Measurements from ENCODE around the gene OGT.
"Not testable (repeated sequence)": the region's sequence is repeated elsewhere in the genome, so short reads cannot be mapped to it uniquely, and the experiment has no call there.

The OGT gene

DNA sequence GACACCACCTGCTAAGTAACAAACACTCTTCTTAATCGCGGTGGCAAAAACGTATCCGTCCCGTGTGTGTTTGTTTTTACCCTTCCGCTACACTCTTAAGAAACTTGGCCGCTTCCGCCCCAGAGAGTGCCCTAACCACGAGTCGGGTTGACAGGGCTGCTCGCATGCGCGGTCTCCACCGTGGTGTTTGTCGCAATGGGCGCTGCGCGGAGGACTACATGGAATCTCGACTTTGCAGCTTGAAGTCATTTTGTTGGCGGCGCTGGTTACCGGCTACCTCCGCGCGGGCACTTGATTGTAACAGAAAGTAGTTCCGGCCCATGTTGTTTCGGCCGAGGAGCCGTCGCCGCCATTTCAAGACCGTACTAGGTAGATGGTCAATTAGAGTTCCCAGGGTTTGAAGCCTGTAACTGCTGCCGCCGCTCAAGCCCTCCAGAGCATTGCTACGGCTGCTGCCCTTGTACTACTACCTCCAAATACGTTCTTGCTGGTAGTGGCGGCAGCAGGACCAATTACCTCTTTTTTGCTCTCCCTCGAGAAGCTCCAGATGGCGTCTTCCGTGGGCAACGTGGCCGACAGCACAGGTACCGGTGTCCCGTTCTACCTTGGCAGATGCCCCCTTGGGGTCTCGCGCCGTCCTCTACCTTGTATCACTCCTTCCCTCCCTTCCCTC, at the start of gene OGT:
TSS of gene OGT (plus strand) at position 352 of the 673 bp plus-strand sequence. CDS start at position 548, 196 bp downstream.
- peak; percentile 82 for ATAC-seq
- peaks cover 23% of the 10 kb centered on the region for H3K4me1 Mint-ChIP-seq
- no peaks in the 10 kb centered on the region for H3K9me3 Mint-ChIP-seq
- peak within 1 kb of the TSS; percentile 97 for H3K4me3 Mint-ChIP-seq
- H3K27me3 Mint-ChIP-seq, result no peaks in the 10 kb centered on the region
- H3K36me3 Mint-ChIP-seq (ENCODE audit: low read depth), result peaks cover 40% of the 10 kb centered on the region
- H3K27ac Mint-ChIP-seq, result peak within 1 kb of the TSS; percentile 98
- DNase-seq, result peak; percentile 89

DNA sequence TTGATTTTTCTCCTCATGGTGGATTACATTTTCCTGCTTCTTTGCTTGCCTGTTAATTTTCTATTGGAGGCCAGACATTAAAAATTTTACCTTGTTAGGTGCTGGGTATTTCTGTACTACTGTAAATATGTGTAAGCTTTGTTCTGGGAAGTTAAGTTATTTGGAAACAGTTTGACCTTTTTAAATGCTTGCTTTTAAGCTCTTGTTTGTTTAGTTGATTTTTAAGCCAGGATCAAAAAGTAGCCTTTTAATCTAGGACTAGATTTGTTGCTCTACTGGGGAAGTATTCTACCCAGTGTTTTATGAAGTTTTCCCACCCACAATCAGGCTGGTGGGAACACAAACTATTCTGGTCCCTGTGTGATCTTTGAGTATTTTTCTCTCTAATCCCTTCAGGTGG, 45.1 kb upstream of the OGT start:
- Mint-ChIP-seq H3K27ac (no peak overlapping the region), H3K4me1 (peaks cover 14% of the 10 kb centered on the region), H3K36me3 (ENCODE audit: low read depth) (peaks cover 4% of the 10 kb centered on the region), H3K4me3 (no peak overlapping the region), H3K9me3 (no peaks in the 10 kb centered on the region), H3K27me3 (no peaks in the 10 kb centered on the region)
- DNase-seq (no peak), ATAC-seq (no peak)

DNA sequence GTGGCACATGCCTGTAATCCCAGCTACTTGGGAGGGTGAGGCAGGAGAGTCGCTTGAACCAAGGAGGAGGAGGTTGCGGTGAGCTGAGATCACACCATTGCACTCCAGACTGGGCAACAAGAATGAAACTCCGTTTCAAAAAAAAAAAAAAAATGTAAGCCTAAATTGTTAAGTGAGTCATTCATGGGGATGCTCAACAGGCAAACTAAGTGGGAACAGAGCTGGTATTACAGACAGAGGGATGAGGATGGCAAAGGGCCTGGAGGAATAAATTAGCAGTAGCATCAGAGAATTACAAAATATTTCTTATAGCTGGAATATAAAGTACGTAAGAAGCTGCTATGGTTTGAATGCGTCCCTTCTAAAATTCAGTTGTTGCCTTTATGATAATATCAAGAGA, 43.4 kb upstream of the OGT start:
- Mint-ChIP-seq H3K27me3 (no peaks in the 10 kb centered on the region), H3K27ac (no peak overlapping the region), H3K36me3 (ENCODE audit: low read depth) (peaks cover 4% of the 10 kb centered on the region), H3K4me1 (peaks cover 19% of the 10 kb centered on the region), H3K9me3 (no peaks in the 10 kb centered on the region), H3K4me3 (no peak overlapping the region)
- ATAC-seq (no peak), DNase-seq (no peak)

DNA sequence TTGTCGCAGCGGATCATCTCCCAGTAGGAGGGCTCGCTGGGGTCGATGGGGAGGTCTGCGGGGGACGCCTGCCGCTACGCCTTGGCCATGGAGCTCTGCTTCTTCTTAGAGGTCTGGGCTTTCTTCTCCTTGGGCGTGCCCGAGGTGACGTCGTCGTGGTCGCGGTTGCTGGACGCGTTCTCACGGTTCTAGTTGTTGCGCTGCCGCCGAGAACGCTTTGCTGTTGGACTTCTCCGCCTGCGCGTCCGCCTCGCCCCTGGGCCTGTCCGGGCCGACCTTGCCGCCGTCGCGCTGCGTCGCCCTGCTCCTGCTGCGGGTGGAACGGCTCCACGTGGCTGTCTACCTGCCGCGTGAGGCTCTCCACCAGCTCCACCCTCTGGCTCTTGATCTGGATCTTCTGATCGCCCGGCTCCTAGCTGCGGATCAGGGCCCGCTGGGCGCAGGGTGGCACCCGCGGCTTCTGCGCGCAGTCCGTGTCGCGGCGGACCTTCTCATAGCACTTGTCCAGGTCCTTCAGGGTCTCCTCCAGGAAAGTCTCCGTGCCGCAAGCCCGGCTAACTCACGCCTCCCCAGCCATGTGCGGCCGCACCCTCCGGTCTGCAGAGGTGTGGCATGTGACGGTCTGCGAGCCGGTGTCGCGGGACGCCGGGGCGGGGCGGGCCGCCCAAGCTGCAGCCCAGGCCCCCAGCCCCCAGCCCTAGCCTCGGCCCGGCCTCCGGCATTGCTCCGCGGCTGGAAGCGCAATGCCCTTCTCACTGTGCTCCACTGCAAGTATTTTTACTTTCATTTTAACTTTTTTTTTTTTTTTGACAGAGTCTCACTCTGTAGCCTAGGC, 40.5 kb upstream of the OGT start:
- peaks cover 21% of the 10 kb centered on the region for H3K4me1 Mint-ChIP-seq
- peak overlapping the region; percentile 75 for H3K27ac Mint-ChIP-seq
- H3K4me3 Mint-ChIP-seq, result peak overlapping the region; percentile 81
- peak; percentile 85 for ATAC-seq
- peak; percentile 59 for DNase-seq
- no peaks in the 10 kb centered on the region for H3K9me3 Mint-ChIP-seq
- no peaks in the 10 kb centered on the region for H3K27me3 Mint-ChIP-seq
- peaks cover 2% of the 10 kb centered on the region for H3K36me3 Mint-ChIP-seq (ENCODE audit: low read depth)

DNA sequence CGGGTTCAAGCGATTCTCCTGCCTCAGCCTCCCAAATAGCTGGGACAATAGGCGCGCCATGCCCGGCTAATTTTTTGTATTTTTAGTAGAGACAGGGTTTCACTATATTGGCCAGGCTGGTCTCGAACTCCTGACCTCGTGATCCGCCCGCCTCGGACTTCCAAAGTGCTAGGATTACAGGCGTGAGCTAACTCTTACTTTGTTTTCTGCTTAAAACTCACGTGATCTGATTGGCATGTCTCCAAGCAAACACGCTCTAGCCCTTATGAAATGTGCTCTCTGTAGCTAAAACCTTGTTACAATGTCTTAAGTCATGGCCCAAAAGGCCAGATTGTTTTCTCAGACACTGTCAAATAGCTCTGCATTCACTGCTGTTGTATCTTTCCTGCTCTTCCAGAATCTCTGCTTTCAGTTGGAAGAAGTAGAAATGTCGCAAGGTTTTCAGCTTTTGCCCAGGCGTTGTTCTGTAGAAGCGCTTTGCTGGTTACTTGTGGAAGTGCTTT, 39.7 kb upstream of the OGT start:
- H3K27ac Mint-ChIP-seq, result no peak overlapping the region
- DNase-seq (no peak), ATAC-seq (no peak)
- H3K9me3 Mint-ChIP-seq, result no peaks in the 10 kb centered on the region
- peaks cover 2% of the 10 kb centered on the region for H3K36me3 Mint-ChIP-seq (ENCODE audit: low read depth)
- H3K4me1 Mint-ChIP-seq, result peaks cover 18% of the 10 kb centered on the region
- H3K27me3 Mint-ChIP-seq, result no peaks in the 10 kb centered on the region
- peak overlapping the region; percentile 81 for H3K4me3 Mint-ChIP-seq

DNA sequence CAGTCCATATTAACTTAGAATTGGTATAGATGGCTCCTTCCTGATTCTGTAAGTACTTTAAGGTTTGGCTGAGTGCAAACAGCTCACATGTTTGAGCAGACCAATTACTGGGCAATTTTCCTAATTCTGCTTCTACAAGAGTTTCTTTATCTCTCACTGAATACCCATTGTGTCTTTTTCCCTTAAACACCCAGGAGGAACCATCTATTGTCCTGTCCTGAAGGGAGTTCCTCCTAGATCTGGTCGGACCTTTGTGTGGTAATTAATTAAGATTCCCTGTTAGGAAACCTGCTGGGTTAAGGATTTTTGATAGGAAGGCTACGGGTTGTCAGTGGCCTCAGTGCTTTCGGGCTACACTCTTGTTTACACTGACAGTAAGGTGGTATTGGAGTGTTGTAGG, 36.9 kb upstream of the OGT start:
- not testable (repeated sequence) for ATAC-seq; H3K9me3 Mint-ChIP-seq; H3K27me3 Mint-ChIP-seq; DNase-seq; H3K4me3 Mint-ChIP-seq; H3K36me3 Mint-ChIP-seq (ENCODE audit: low read depth); H3K27ac Mint-ChIP-seq
- H3K4me1 Mint-ChIP-seq, result peaks cover 16% of the 10 kb centered on the region

DNA sequence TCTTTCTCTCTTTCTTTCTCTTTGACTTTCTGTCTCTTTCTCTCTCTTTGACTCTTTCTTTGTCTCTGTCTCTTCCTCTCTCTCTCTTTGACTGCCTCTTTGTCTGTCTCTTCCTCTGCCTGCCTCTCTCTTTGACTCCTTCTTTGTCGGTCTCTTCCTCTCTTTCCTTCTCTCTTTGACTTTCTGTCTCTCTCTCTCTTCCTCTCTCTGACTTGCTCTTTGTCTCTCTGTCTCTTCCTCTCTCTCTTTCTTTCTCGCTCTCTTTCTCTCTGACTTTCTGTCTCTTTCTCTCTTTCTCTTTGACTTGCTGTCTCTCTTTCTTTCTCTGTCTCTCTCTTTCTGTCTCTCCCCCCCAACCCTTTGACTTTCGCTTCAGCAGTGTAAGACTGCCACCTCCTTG, 36.4 kb upstream of the OGT start:
- H3K27ac Mint-ChIP-seq, result no peak overlapping the region
- H3K4me1 Mint-ChIP-seq, result peaks cover 14% of the 10 kb centered on the region
- H3K27me3 Mint-ChIP-seq, result no peaks in the 10 kb centered on the region
- no peak overlapping the region for H3K4me3 Mint-ChIP-seq
- no peaks in the 10 kb centered on the region for H3K9me3 Mint-ChIP-seq
- ATAC-seq (no peak), DNase-seq (no peak)
- H3K36me3 Mint-ChIP-seq (ENCODE audit: low read depth), result no peaks in the 10 kb centered on the region

DNA sequence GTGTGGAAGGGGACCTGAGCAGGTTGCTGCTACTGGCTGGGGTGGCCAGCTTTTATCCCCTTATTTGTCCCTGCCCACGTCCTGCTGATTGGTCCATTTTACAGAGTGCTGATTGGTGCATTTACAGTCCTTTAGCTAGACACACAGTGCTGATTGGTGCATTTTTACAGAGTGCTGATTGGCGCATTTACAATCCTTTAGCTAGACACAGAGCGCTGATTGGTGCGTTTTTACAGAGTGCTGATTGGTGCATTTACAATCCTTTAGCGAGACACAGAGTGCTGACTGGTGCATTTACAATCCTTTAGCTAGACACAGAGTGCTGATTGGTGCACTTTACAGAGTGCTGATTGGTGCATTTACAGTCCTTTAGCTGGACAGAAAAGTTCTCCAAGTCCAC, 30.8 kb upstream of the OGT start:
- H3K4me1 Mint-ChIP-seq; H3K27me3 Mint-ChIP-seq; DNase-seq; ATAC-seq; H3K9me3 Mint-ChIP-seq; H3K36me3 Mint-ChIP-seq (ENCODE audit: low read depth); H3K4me3 Mint-ChIP-seq; H3K27ac Mint-ChIP-seq: not testable (repeated sequence)

DNA sequence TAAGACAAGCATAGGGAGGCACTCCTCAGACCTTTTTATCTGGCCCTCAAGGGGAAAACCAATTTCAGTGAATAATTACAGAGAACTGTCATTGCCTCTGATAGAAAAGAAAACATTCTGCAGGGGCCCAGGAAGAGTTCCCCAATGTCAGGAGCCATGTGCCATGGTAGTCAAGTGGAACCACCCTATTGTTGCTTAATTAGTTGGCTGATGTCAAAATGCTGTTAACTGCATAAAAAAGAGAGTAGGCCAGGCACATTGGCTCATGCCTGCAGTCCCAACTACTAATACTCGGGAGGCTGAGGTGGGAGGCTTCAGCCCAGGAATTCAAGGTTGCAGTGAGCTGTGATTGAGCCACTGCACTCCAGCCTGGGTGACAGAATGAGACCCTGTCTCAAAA, 28.6 kb upstream of the OGT start:
- no peak overlapping the region for H3K4me3 Mint-ChIP-seq
- H3K27ac Mint-ChIP-seq, result no peak overlapping the region
- H3K9me3 Mint-ChIP-seq, result no peaks in the 10 kb centered on the region
- no peaks in the 10 kb centered on the region for H3K36me3 Mint-ChIP-seq (ENCODE audit: low read depth)
- DNase-seq, result no peak
- H3K27me3 Mint-ChIP-seq, result no peaks in the 10 kb centered on the region
- H3K4me1 Mint-ChIP-seq, result no peaks in the 10 kb centered on the region
- ATAC-seq, result no peak

DNA sequence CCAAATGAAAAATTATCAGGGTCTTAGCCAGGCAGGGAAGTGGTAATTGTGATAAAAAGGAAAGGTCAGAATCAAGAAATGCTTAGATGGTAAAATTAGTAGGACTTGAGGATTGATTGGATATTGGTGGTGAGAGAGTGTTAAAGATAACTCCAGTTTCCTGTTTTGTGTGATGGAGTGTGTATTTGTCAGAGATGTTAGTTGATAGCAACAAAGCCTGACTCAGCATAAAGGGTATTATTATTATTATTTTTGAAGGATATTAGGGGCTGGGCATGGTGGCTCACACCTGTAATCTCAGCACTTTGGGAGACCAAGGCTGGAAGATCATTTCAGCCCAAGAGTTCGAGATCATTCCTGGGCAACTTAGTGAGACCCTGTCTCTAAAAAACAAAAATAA, 23.6 kb upstream of the OGT start:
- Mint-ChIP-seq H3K36me3 (ENCODE audit: low read depth) (peaks cover 3% of the 10 kb centered on the region), H3K4me3 (no peak overlapping the region), H3K27ac (no peak overlapping the region), H3K9me3 (no peaks in the 10 kb centered on the region), H3K4me1 (peaks cover 8% of the 10 kb centered on the region), H3K27me3 (no peaks in the 10 kb centered on the region)
- ATAC-seq (no peak), DNase-seq (no peak)

DNA sequence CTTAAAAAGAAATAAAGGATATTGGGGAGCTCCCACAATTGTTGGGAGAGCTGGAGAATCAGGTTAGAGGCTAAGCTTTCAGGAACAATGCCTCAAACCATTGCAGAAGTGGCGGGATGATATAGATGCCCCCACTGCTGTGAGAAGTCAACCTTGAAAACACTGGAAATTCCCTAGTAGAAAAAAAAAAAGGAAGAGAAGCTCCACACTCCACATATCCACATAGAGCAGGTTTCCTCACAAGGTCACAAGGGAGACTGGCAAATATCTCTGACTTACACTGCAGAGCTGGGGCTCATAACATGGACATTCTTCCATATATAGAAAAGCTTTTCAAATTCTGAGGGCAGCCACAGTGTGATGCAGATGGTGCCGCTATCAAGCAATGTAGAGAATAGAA, 22.7 kb upstream of the OGT start:
- H3K27ac Mint-ChIP-seq, result no peak overlapping the region
- H3K4me1 Mint-ChIP-seq, result peaks cover 17% of the 10 kb centered on the region
- no peak overlapping the region for H3K4me3 Mint-ChIP-seq
- ATAC-seq (no peak), DNase-seq (no peak)
- peaks cover 3% of the 10 kb centered on the region for H3K36me3 Mint-ChIP-seq (ENCODE audit: low read depth)
- H3K27me3 Mint-ChIP-seq, result no peaks in the 10 kb centered on the region
- no peaks in the 10 kb centered on the region for H3K9me3 Mint-ChIP-seq

DNA sequence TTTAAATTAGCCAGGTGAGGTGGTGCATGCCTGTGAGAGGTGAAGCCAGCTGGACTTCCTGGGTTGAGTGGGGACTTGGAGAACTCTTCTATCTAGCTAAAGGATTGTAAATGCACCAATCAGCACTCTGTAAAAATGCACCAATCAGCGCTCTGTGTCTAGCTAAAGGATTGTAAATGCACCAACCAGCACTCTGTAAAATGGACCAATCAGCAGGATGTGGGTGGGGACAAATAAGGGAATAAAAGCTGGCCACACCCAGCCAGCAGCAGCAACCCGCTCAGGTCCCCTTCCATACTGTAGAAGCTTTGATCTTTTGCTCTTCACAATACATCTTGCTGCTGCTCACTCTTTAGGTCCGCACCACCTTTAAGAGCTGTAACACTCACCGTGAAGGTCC, 19.2 kb upstream of the OGT start:
- H3K4me3 Mint-ChIP-seq; H3K36me3 Mint-ChIP-seq (ENCODE audit: low read depth); H3K9me3 Mint-ChIP-seq; DNase-seq; H3K27me3 Mint-ChIP-seq; ATAC-seq: not testable (repeated sequence)
- Mint-ChIP-seq H3K27ac (peak overlapping the region; percentile 67), H3K4me1 (peaks cover 22% of the 10 kb centered on the region)

DNA sequence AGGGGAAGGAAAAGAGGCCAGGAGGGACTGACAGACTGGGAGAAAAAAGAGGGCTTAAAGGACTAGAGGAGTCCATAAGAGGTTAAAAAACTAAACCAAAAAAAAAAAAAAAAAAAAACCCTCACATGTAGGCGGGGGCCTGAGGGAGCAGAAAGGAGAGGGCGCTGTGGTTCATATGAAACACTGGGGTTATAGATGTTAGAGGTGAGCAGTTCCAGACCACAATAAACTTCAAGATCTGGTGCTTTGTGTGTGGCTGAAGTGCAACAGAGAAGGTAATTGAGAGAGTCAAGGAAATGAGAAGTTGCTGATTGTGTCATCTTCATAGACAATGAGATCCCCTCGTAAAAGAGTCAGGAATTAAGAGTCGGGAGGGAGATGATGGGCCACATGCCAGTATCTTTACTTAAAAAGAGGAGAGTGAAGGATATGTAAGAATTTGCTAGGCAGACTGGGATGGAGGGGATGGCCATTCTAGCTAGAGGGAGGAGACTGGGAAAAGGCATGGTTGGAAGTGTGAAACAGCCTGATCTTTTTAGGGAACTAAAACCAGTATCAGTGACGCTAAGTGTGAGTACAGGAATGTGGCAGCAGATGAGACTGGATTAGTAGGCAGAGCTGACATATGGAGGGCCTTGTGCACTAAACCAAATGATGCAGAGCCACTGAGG, 18.4 kb upstream of the OGT start:
- Mint-ChIP-seq H3K36me3 (ENCODE audit: low read depth) (peaks cover 3% of the 10 kb centered on the region), H3K9me3 (no peaks in the 10 kb centered on the region), H3K4me3 (peak overlapping the region; percentile 41), H3K27ac (peak overlapping the region; percentile 67), H3K4me1 (peaks cover 22% of the 10 kb centered on the region), H3K27me3 (no peaks in the 10 kb centered on the region)
- DNase-seq (no peak), ATAC-seq (peak; percentile 91)

DNA sequence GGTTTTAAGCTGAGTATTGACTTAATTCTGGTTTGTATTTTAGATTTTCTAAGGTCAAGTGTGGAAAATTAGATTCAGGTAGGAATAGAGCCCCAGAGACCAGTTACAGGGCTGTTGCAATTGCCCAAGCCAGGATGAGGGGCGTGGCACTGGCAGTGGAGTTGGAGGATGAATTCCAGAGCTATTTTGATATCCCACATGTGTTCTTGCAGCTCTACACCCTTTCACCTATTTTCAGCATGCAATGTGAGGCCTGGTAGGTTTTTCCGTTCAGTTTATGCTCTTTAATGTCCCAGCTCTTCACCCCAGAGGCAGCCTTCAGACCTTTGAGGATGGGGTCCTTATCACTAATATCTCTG, 17.9 kb upstream of the OGT start:
- Mint-ChIP-seq H3K27ac (no peak overlapping the region), H3K4me3 (no peak overlapping the region), H3K4me1 (peaks cover 22% of the 10 kb centered on the region), H3K36me3 (ENCODE audit: low read depth) (peaks cover 3% of the 10 kb centered on the region), H3K9me3 (no peaks in the 10 kb centered on the region), H3K27me3 (no peaks in the 10 kb centered on the region)
- ATAC-seq, result no peak
- no peak for DNase-seq

DNA sequence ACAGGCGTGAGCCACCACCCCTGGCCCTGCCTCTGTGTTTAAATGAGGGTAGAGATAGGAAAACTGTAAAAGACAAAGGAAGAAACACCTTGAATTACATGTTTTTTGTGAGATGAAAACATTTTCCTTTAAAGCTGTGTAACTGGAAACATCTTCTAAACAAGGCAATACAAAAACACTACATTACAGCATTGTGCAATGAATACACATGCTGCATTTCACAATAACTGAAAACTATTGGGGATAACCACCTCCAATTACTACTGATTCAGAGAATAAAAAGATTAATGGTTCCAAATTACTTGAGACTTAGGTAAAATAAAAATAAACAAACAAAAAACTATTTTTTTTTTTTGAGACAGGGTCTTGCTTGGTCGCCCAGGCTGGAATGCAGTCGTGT, 7.6 kb upstream of the OGT start:
- Mint-ChIP-seq H3K27me3 (no peaks in the 10 kb centered on the region), H3K9me3 (no peaks in the 10 kb centered on the region), H3K36me3 (ENCODE audit: low read depth) (no peaks in the 10 kb centered on the region), H3K4me1 (no peaks in the 10 kb centered on the region), H3K4me3 (no peak overlapping the region), H3K27ac (no peak overlapping the region)
- no peak for DNase-seq
- ATAC-seq, result no peak
